Measurements from ENCODE around the gene CLNS1A. TPM values are rescaled to one million over a fixed set of nuclear protein-coding genes. Genes with fewer than 3 reads are reported as not detected.

Gene CLNS1A
- polyA plus RNA-seq, 1 of the 3 experiments (the other 2 are of a cell fraction) = 124 TPM

DNA sequence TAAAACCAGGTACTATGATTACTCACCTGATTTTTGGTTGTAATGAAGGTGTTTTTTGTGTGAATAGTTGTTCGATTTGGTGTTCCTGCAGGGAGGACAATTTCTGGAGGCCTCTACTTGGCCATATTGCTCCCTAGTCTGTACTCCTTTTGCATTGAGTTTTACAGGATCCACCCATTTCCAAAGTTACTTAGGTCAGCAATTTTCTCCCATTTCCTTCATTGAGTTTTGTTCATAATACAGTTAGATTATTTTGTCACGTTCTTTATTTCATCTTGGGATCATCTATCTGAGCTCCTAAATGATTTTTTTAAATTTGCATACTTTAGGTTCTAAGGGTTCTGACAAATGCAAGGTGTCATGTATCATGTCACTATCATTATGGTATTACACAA is 67.9 kb downstream of the CLNS1A start:
- no peaks in the 10 kb centered on the region for H4K20me1 ChIP-seq (ENCODE audit: insufficient read depth)
- no peaks in the 10 kb centered on the region for H3K9me2 ChIP-seq
- H3K9ac ChIP-seq = no peak overlapping the region
- ChIA-PET CTCF (interaction anchor here (1.4 to 1.5 kb wide), 2 partner anchors 13 to 848 kb away, joined by 3 read pairs; no protein-coding TSS in a partner anchor), POLR2A (no interaction called here)
- no peak for DNase-seq
- no peak overlapping the region for H2AFZ ChIP-seq (ENCODE audit: low read depth)
- TF ChIP-seq, protein P1, sequence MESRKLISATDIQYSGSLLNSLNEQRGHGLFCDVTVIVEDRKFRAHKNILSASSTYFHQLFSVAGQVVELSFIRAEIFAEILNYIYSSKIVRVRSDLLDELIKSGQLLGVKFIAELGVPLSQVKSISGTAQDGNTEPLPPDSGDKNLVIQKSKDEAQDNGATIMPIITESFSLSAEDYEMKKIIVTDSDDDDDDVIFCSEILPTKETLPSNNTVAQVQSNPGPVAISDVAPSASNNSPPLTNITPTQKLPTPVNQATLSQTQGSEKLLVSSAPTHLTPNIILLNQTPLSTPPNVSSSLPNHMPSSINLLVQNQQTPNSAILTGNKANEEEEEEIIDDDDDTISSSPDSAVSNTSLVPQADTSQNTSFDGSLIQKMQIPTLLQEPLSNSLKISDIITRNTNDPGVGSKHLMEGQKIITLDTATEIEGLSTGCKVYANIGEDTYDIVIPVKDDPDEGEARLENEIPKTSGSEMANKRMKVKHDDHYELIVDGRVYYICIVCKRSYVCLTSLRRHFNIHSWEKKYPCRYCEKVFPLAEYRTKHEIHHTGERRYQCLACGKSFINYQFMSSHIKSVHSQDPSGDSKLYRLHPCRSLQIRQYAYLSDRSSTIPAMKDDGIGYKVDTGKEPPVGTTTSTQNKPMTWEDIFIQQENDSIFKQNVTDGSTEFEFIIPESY (IDR thresholded peaks at IDR 0.05; ENCODE audit: borderline replicate concordance, low read depth) = no peak
- TF ChIP-seq TEAD4 (IDR thresholded peaks at IDR 0.05; ENCODE audit: borderline replicate concordance, insufficient read depth) = no peak
- no peak for TF ChIP-seq FOXM1 (IDR thresholded peaks at IDR 0.05; ENCODE audit: low read depth)
- TF ChIP-seq EP300 (IDR thresholded peaks at IDR 0.05; ENCODE audit: borderline replicate concordance in 1 of 2, low read depth in 1 of 2, low read length in 1 of 2) = no peak
- TF ChIP-seq TAF1 (IDR thresholded peaks at IDR 0.05; ENCODE audit: borderline replicate concordance, low read depth, low read length) = no peak
- no peak for TF ChIP-seq FOSL2 (IDR thresholded peaks at IDR 0.05; ENCODE audit: borderline replicate concordance, low read depth)
- TF ChIP-seq RCOR1 (IDR thresholded peaks at IDR 0.05; ENCODE audit: low read length) = no peak
- TF ChIP-seq, protein P2, sequence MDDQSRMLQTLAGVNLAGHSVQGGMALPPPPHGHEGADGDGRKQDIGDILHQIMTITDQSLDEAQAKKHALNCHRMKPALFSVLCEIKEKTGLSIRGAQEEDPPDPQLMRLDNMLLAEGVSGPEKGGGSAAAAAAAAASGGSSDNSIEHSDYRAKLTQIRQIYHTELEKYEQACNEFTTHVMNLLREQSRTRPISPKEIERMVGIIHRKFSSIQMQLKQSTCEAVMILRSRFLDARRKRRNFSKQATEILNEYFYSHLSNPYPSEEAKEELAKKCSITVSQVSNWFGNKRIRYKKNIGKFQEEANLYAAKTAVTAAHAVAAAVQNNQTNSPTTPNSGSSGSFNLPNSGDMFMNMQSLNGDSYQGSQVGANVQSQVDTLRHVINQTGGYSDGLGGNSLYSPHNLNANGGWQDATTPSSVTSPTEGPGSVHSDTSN (IDR thresholded peaks at IDR 0.05) = no peak
- TF ChIP-seq, protein P3, sequence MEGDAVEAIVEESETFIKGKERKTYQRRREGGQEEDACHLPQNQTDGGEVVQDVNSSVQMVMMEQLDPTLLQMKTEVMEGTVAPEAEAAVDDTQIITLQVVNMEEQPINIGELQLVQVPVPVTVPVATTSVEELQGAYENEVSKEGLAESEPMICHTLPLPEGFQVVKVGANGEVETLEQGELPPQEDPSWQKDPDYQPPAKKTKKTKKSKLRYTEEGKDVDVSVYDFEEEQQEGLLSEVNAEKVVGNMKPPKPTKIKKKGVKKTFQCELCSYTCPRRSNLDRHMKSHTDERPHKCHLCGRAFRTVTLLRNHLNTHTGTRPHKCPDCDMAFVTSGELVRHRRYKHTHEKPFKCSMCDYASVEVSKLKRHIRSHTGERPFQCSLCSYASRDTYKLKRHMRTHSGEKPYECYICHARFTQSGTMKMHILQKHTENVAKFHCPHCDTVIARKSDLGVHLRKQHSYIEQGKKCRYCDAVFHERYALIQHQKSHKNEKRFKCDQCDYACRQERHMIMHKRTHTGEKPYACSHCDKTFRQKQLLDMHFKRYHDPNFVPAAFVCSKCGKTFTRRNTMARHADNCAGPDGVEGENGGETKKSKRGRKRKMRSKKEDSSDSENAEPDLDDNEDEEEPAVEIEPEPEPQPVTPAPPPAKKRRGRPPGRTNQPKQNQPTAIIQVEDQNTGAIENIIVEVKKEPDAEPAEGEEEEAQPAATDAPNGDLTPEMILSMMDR (IDR thresholded peaks at IDR 0.05) = no peak
- no peak overlapping the region for H3K4me3 ChIP-seq (ENCODE audit: low read depth in 2 of 2, low read length in 1 of 2)
- H3K79me2 ChIP-seq (ENCODE audit: insufficient read depth) = no peaks in the 10 kb centered on the region
- H3K27me3 ChIP-seq (ENCODE audit: insufficient read depth) = no peaks in the 10 kb centered on the region
- H3K9me3 ChIP-seq = no peaks in the 10 kb centered on the region
- H3K4me1 ChIP-seq (ENCODE audit: control insufficient read depth in 1 of 2, insufficient read depth in 2 of 2, low read depth in 1 of 2, low read length in 1 of 2) = no peaks in the 10 kb centered on the region
- WGBS (ENCODE audit: low lambda C conversion rate) = 92% methylated on average over 2 of the region's 2 CpGs
- H3K36me3 ChIP-seq (replicated peaks in 1 of 2; ENCODE audit: control insufficient read depth in 1 of 2, insufficient read depth in 2 of 2, low read length in 1 of 2) = no peaks in the 10 kb centered on the region
- no peak overlapping the region for H3K4me2 ChIP-seq
- H3F3A ChIP-seq (replicated peaks; ENCODE audit: insufficient read depth) = no peaks in the 10 kb centered on the region
- no peak overlapping the region for H3K27ac ChIP-seq (ENCODE audit: low read depth in 2 of 2, low read length in 1 of 2)

DNA sequence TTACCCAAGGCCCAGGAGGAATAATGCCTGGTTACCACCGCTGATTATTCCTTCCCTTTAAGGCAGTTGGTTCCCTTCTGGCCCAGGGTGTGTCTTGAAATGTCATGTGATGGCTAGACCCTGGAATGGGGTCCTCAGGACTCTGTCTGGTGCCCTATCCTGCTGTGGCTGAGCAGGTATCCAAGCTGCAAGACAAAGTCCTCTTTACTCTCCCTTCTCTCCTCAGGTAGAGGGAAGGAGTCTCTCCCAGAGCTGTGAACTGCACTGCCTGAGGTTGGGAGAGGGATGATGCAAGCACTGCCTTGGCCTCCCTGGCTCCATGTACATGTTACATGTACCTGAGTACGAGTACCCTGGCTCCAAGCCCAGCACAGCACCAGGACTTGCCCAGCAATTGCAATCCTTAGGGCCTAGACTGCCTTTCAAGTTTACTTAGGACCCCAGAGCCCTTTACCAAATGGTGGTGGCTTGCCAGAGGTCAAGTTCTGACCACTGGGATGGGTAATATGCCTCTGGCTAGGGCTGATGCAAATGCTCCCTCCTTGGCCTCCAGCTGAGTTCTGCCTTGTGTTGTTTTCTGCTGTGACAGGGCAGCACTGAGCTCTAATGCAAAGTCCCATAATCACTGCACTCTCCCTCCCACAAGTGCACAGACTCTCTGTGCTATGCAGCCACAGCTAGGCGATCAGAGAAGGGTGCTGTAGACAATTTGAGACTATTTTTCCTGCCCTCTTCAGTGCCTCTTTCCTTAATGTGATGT is 68.5 kb downstream of the CLNS1A start:
- POLR2A ChIA-PET = no interaction called here
- CTCF ChIA-PET = interaction anchor here (1.0 to 1.5 kb wide), 3 partner anchors 12 to 847 kb away, joined by 3 read pairs; no protein-coding TSS in a partner anchor
- WGBS (ENCODE audit: low lambda C conversion rate) = 57% methylated on average over 3 of the region's 3 CpGs

More for the DNA sequence above, 68.5 kb downstream of the CLNS1A start:
- DNase-seq = no peak
- H3K36me3 ChIP-seq (replicated peaks in 1 of 2; ENCODE audit: control insufficient read depth in 1 of 2, insufficient read depth in 2 of 2, low read length in 1 of 2) = no peaks in the 10 kb centered on the region
- H2AFZ ChIP-seq (ENCODE audit: low read depth) = no peak overlapping the region
- H3K27me3 ChIP-seq (ENCODE audit: insufficient read depth) = no peaks in the 10 kb centered on the region
- H3K4me2 ChIP-seq = no peak overlapping the region
- no peaks in the 10 kb centered on the region for H3K79me2 ChIP-seq (ENCODE audit: insufficient read depth)
- no peak overlapping the region for H3K9ac ChIP-seq
- H4K20me1 ChIP-seq (ENCODE audit: insufficient read depth) = no peaks in the 10 kb centered on the region
- no peaks in the 10 kb centered on the region for H3F3A ChIP-seq (replicated peaks; ENCODE audit: insufficient read depth)
- H3K4me1 ChIP-seq (ENCODE audit: control insufficient read depth in 1 of 2, insufficient read depth in 2 of 2, low read depth in 1 of 2, low read length in 1 of 2) = no peaks in the 10 kb centered on the region
- no peaks in the 10 kb centered on the region for H3K9me2 ChIP-seq
- no peaks in the 10 kb centered on the region for H3K9me3 ChIP-seq
- no peak for TF ChIP-seq RXRA (IDR thresholded peaks at IDR 0.05; ENCODE audit: borderline replicate concordance, low read depth)
- TF ChIP-seq CHD2 (IDR thresholded peaks at IDR 0.05; ENCODE audit: low read length, partially characterized antibody) = no peak
- TF ChIP-seq, protein P4, sequence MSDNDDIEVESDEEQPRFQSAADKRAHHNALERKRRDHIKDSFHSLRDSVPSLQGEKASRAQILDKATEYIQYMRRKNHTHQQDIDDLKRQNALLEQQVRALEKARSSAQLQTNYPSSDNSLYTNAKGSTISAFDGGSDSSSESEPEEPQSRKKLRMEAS (IDR thresholded peaks at IDR 0.05; ENCODE audit: low read depth) = no peak
- TF ChIP-seq RAD21 (IDR thresholded peaks at IDR 0.05; ENCODE audit: low read length) = no peak
- TF ChIP-seq, protein P3 (IDR thresholded peaks at IDR 0.05) = no peak
- TF ChIP-seq NRF1 (IDR thresholded peaks at IDR 0.05; ENCODE audit: low read depth, low read length) = no peak
- no peak for TF ChIP-seq ELF1 (IDR thresholded peaks at IDR 0.05)
- no peak for TF ChIP-seq EP300 (IDR thresholded peaks at IDR 0.05; ENCODE audit: borderline replicate concordance in 1 of 2, low read depth in 1 of 2, low read length in 1 of 2)
- TF ChIP-seq, protein P5, sequence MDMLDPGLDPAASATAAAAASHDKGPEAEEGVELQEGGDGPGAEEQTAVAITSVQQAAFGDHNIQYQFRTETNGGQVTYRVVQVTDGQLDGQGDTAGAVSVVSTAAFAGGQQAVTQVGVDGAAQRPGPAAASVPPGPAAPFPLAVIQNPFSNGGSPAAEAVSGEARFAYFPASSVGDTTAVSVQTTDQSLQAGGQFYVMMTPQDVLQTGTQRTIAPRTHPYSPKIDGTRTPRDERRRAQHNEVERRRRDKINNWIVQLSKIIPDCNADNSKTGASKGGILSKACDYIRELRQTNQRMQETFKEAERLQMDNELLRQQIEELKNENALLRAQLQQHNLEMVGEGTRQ (IDR thresholded peaks at IDR 0.05; ENCODE audit: borderline replicate concordance, low read depth, low read length) = no peak
- no peak for TF ChIP-seq EZH2phosphoT487 (IDR thresholded peaks at IDR 0.05; ENCODE audit: borderline replicate concordance, low read depth)
- no peak overlapping the region for H3K4me3 ChIP-seq (ENCODE audit: low read depth in 2 of 2, low read length in 1 of 2)
- no peak overlapping the region for H3K27ac ChIP-seq (ENCODE audit: low read depth in 2 of 2, low read length in 1 of 2)

Data from SK-N-SH (cell line).